Measurements from ENCODE around the gene RPL31. TPM values are rescaled to one million over a fixed set of nuclear protein-coding genes. Genes with fewer than 3 reads are reported as not detected.

RPL31 gene
- total and polyA plus RNA-seq, 7 donors, result 1,030 to 7,327 (median 2,345) TPM

- intact Hi-C loops (cut with DNase I), result no loop called here
Measured at GRCh38 chr2:100993294-100993693, 8.8 kb upstream of the RPL31 start.

GRCh38 chr2:100995309-100996075, 6.6 kb upstream of the RPL31 start:
- no peaks in the 10 kb centered on the region for H3K27me3 ChIP-seq
- TF ChIP-seq EP300 (IDR thresholded peaks at IDR 0.05), result no peak
- TF ChIP-seq POLR2AphosphoS5 (IDR thresholded peaks at IDR 0.05), result no peak
- no peak for TF ChIP-seq CTCF (IDR thresholded peaks at IDR 0.05)
- no peak for TF ChIP-seq POLR2A (IDR thresholded peaks at IDR 0.05)
- H3K4me3 ChIP-seq, result no peak overlapping the region
- H3K36me3 ChIP-seq, result peaks cover 0 to 28% (median 0%) of the 10 kb centered on the region in 4 donors
- H3K27ac ChIP-seq, result no peak overlapping the region
- H3K9me3 ChIP-seq, result no peaks in the 10 kb centered on the region
- WGBS, 2 donors, result 93 to 95% methylated on average over 28 of the region's 28 CpGs
- intact Hi-C loops (cut with DNase I), result no loop called here
- no peak for DNase-seq
- no peaks in the 10 kb centered on the region for H3K4me1 ChIP-seq

More at GRCh38 chr2:100993294-100993693, 8.8 kb upstream of the RPL31 start:
- Histone ChIP-seq H3K4me3 (no peak overlapping the region), H3K4me1 (no peaks in the 10 kb centered on the region), H3K36me3 (peaks cover 0 to 29% (median 0%) of the 10 kb centered on the region in 4 donors), H3K27me3 (no peaks in the 10 kb centered on the region), H3K9me3 (no peaks in the 10 kb centered on the region), H3K27ac (no peak overlapping the region)
- TF ChIP-seq CTCF (IDR thresholded peaks at IDR 0.05), result no peak
- TF ChIP-seq POLR2AphosphoS5 (IDR thresholded peaks at IDR 0.05), result no peak
- TF ChIP-seq EP300 (IDR thresholded peaks at IDR 0.05), result no peak
- no peak for TF ChIP-seq POLR2A (IDR thresholded peaks at IDR 0.05)
- WGBS, 2 donors, result 93 to 96% methylated on average over 17 of the region's 17 CpGs
- DNase-seq, result no peak

GRCh38 chr2:100997509-100998234, 4.4 kb upstream of the RPL31 start:
- TF ChIP-seq POLR2A (IDR thresholded peaks at IDR 0.05), result no peak
- no peak for TF ChIP-seq CTCF (IDR thresholded peaks at IDR 0.05)
- no peak for TF ChIP-seq POLR2AphosphoS5 (IDR thresholded peaks at IDR 0.05)
- TF ChIP-seq EP300 (IDR thresholded peaks at IDR 0.05), result no peak
- WGBS, 2 donors, result 92 to 95% methylated on average over 5 of the region's 5 CpGs
- H3K9me3 ChIP-seq, result no peaks in the 10 kb centered on the region
- no peak overlapping the region for H3K27ac ChIP-seq
- H3K4me1 ChIP-seq, result peaks cover 0 to 9% (median 6%) of the 10 kb centered on the region in 4 donors
- H3K4me3 ChIP-seq, result no peak overlapping the region
- intact Hi-C loops (cut with DNase I), result no loop called here
- H3K27me3 ChIP-seq, result no peaks in the 10 kb centered on the region
- peaks cover 0 to 28% (median 0%) of the 10 kb centered on the region in 4 donors for H3K36me3 ChIP-seq
- DNase-seq, result no peak

- H3K9me3 ChIP-seq, result no peaks in the 10 kb centered on the region
- peaks cover 0 to 26% (median 0%) of the 10 kb centered on the region in 4 donors for H3K36me3 ChIP-seq
- intact Hi-C loops (cut with DNase I), result no loop called here
- H3K27me3 ChIP-seq, result no peaks in the 10 kb centered on the region
- H3K4me1 ChIP-seq, result peaks cover 0 to 15% (median 10%) of the 10 kb centered on the region in 4 donors
- TF ChIP-seq EP300 (IDR thresholded peaks at IDR 0.05) (no peak), POLR2A (IDR thresholded peaks at IDR 0.05) (no peak), POLR2AphosphoS5 (IDR thresholded peaks at IDR 0.05) (no peak), CTCF (IDR thresholded peaks at IDR 0.05) (no peak)
- no peak for DNase-seq
- H3K27ac ChIP-seq, result no peak overlapping the region
- no peak overlapping the region for H3K4me3 ChIP-seq
- WGBS, 2 donors, result 64 to 75% methylated on average over 6 of the region's 6 CpGs
Measured at GRCh38 chr2:100998235-100998573, 3.9 kb upstream of the RPL31 start.

All from sigmoid colon (tissue), 7 donors.